Nephron (organoid): ENCODE results near the gene ARL14.
"Not testable (repeated sequence)": the region's sequence is repeated elsewhere in the genome, so short reads cannot be mapped to it uniquely, and the experiment has no call there.

Source experiments
- H3K27ac Mint-ChIP-seq, 3 experiments: 2 replicates each; pipeline ENCODE4 v1.8.0; 2020; ENCODE audit warnings: mixed read lengths in 3 of 3, mild to moderate bottlenecking in 2 of 3, moderate library complexity in 1 of 3
- H3K27me3 Mint-ChIP-seq: 2 replicates; pipeline ENCODE4 v1.8.0; 2021; ENCODE audit warnings: low read depth, mild to moderate bottlenecking, moderate library complexity, mixed read lengths
- H3K36me3 Mint-ChIP-seq: 2 replicates; pipeline ENCODE4 v1.8.0; 2020; ENCODE audit warnings: low read depth, mixed read lengths
- H3K4me1 Mint-ChIP-seq: 2 replicates; pipeline ENCODE4 v1.8.0; 2020; ENCODE audit warnings: mixed read lengths
- H3K4me3 Mint-ChIP-seq, 3 experiments: 2 replicates each; pipeline ENCODE4 v1.8.0; 2020; ENCODE audit warnings: mild to moderate bottlenecking in 3 of 3, mixed read lengths in 3 of 3, moderate library complexity in 2 of 3
- H3K9me3 Mint-ChIP-seq: 2 replicates; pipeline ENCODE4 v1.8.0; 2020; ENCODE audit warnings: mixed read lengths
- CTCF ChIP-seq, 3 experiments: fragments of 200-600 bp; sonication (generic); IDR thresholded peaks; one replicate each; pipeline ENCODE4 v1.5.0; 2021; ENCODE audit warnings: antibody characterized with exemption in 3 of 3; ENCODE audit not compliant: unreplicated experiment in 3 of 3

Gene ARL14

DNA sequence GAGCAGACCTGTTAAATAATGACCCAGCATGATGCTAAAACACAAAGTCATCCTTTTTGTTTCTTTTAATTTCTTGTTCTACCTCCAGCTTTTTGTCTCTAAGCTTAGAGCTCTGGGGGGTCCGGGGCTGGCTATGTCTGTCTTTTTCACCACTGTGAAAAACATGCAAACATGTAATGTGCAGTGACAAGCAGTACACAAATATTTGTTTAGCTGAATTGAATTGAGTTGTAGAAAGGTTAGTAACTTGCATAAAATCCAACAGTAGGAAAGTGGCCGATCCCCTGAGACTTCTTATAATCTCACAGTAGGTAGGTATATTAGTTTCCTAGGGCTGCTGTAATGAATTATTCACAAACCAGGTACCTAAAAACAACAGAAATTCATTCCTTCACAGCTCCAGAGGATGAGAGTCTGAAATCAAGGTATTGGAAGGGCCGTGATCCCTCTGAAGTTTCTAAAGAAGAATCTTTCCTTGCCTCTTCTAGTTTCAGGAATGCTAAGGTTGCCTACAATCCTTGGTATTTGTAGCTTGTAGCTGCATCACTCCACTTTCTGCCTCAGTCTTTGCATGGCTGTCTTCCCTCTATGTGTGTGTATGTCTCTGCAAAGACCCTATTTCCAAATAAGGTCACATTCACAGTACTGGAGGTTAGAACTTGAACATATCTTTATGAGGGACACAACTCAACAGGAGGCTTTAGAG, 32.7 kb downstream of the ARL14 start:
- no peak overlapping the region for H3K27ac Mint-ChIP-seq
- no peaks in the 10 kb centered on the region for H3K4me1 Mint-ChIP-seq
- TF ChIP-seq CTCF (IDR thresholded peaks at IDR 0.05; ENCODE audit: unreplicated experiment in 3 of 3): no peak
- peaks cover 2% of the 10 kb centered on the region for H3K9me3 Mint-ChIP-seq
- H3K27me3 Mint-ChIP-seq: no peaks in the 10 kb centered on the region
- no peaks in the 10 kb centered on the region for H3K36me3 Mint-ChIP-seq
- no peak overlapping the region for H3K4me3 Mint-ChIP-seq

GRCh38 chr3:160713144-160713543, 36.2 kb downstream of the ARL14 start:
- not testable (repeated sequence) for H3K36me3 Mint-ChIP-seq, H3K4me1 Mint-ChIP-seq, H3K9me3 Mint-ChIP-seq, H3K4me3 Mint-ChIP-seq, H3K27me3 Mint-ChIP-seq, H3K27ac Mint-ChIP-seq

DNA sequence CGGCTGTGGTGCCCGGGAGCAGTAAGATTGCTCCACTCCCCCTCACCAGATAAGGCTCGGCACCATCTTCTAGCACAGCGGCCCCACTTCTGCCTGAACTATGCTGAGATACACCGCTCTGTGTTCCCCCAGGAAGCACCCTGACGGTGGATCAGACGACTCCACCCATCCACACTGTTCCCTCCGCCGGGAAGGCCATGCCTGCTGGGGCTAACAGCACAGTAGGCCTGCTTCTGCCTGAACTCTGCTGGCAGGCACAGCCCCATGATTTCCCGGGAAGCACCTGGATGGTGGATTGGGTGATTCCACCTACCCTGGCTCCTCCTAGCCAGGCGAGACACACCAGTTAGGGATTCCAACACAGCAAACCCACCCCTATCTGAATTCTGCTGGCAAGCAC, 42.8 kb downstream of the ARL14 start:
- H3K27ac Mint-ChIP-seq: no peak overlapping the region
- H3K27me3 Mint-ChIP-seq: no peaks in the 10 kb centered on the region
- H3K9me3 Mint-ChIP-seq: peaks cover 12% of the 10 kb centered on the region
- H3K4me3 Mint-ChIP-seq: no peak overlapping the region
- no peaks in the 10 kb centered on the region for H3K4me1 Mint-ChIP-seq
- H3K36me3 Mint-ChIP-seq: no peaks in the 10 kb centered on the region
- TF ChIP-seq CTCF (IDR thresholded peaks at IDR 0.05; ENCODE audit: unreplicated experiment in 3 of 3): no peak

DNA sequence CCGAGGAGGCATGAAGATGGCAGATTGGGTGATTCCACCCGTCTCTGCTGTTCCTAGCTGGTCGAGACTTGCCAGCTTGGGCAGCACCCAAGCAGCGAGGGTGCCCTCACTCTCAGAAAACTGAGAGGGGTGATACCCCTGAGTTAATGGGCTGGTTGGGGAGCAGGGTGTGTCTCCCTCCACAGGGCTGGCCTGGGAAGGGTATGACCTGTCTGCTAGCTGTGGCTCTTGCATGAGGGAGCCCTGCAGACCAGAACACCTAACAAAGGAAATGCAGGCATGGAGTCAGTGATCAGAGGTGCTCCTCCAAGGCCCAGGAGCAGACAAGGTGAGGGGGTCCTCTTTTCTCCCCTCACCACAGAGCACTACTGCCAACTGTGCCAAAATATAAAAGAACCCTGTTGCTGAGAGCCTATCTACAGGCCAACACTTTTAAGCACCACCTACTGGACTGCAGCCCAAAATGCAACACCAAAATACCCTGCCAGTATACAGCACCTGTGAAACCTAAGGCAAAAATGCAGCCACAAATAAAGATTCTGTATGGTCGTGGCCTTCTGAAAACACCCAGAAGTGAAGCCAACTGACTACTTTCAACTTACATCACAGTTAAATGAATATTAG, 43.3 kb downstream of the ARL14 start:
- Mint-ChIP-seq H3K4me3 (no peak overlapping the region), H3K27me3 (no peaks in the 10 kb centered on the region), H3K9me3 (peaks cover 16% of the 10 kb centered on the region), H3K36me3 (no peaks in the 10 kb centered on the region), H3K27ac (no peak overlapping the region), H3K4me1 (no peaks in the 10 kb centered on the region)
- no peak for TF ChIP-seq CTCF (IDR thresholded peaks at IDR 0.05; ENCODE audit: unreplicated experiment in 3 of 3)

GRCh38 chr3:160722331-160722730, 45.4 kb downstream of the ARL14 start:
- TF ChIP-seq CTCF (IDR thresholded peaks at IDR 0.05; ENCODE audit: unreplicated experiment in 3 of 3): no peak
- no peaks in the 10 kb centered on the region for H3K36me3 Mint-ChIP-seq
- H3K4me1 Mint-ChIP-seq: no peaks in the 10 kb centered on the region
- no peaks in the 10 kb centered on the region for H3K27me3 Mint-ChIP-seq
- H3K27ac Mint-ChIP-seq: no peak overlapping the region
- H3K4me3 Mint-ChIP-seq: no peak overlapping the region
- H3K9me3 Mint-ChIP-seq: peaks cover 19% of the 10 kb centered on the region

- Mint-ChIP-seq H3K27ac (no peak overlapping the region), H3K27me3 (no peaks in the 10 kb centered on the region), H3K36me3 (no peaks in the 10 kb centered on the region), H3K9me3 (peaks cover 19% of the 10 kb centered on the region), H3K4me3 (no peak overlapping the region), H3K4me1 (no peaks in the 10 kb centered on the region)
- no peak for TF ChIP-seq CTCF (IDR thresholded peaks at IDR 0.05; ENCODE audit: unreplicated experiment in 3 of 3)
These were observed 48.4 kb downstream of the ARL14 start for GRCh38 chr3:160725338-160725737.
